Uterus (tissue), 2 donors: ENCODE data around the gene ENO1.

Experiments used
- CTCF ChIP-seq, 4 experiments: fragments of 200-600 bp in 2 of 4; fragments of 450-650 bp in 2 of 4; sonication (generic) in 2 of 4; IDR thresholded peaks; one replicate each; pipeline ENCODE4 v1.5.1; 2016 to 2019; ENCODE audit warnings: antibody characterized with exemption in 4 of 4, mild to moderate bottlenecking in 2 of 4, moderate library complexity in 1 of 4
- POLR2A ChIP-seq, 2 donors: fragments of 450-650 bp; IDR thresholded peaks; one replicate each; pipeline ENCODE4 v1.6.1; 2016; ENCODE audit warnings: antibody characterized with exemption in 2 of 2, mild to moderate bottlenecking in 1 of 2, moderate library complexity in 1 of 2

- TF ChIP-seq POLR2A (IDR thresholded peaks at IDR 0.05): no peak
- TF ChIP-seq CTCF (IDR thresholded peaks at IDR 0.05): no peak
Measured at GRCh38 chr1:8903410-8903809, 24.9 kb upstream of the ENO1 start.
